Stimulated activated CD8-positive, alpha-beta memory T cell treated with anti-CD3 and anti-CD28 coated beads, Interleukin-15, amount 100 ng/mL, for 1 hour (primary cell): ENCODE data around the gene TADA2A.
"Not testable (repeated sequence)": the region's sequence is repeated elsewhere in the genome, so short reads cannot be mapped to it uniquely, and the experiment has no call there.

Experiments used
- DNase-seq: peaks from one replicate; pipeline ENCODE4 v3.0.0-alpha.2; 2020; ENCODE audit warnings: low read depth

TADA2A gene

GRCh38 chr17:37399265-37399803, 7.4 kb upstream of the TADA2A start:
- DNase-seq, result no peak

- DNase-seq, result no peak
Measured at GRCh38 chr17:37400505-37400904, 6.2 kb upstream of the TADA2A start.

GRCh38 chr17:37405522-37405921, 1.2 kb upstream of the TADA2A start:
- not testable (repeated sequence) for DNase-seq

GRCh38 chr17:37405955-37406634, 591 bp upstream of the TADA2A start:
- DNase-seq, result no peak

GRCh38 chr17:37408145-37408479, 1.4 kb downstream of the TADA2A start:
- DNase-seq, result not testable (repeated sequence)

GRCh38 chr17:37410357-37410756, 3.7 kb downstream of the TADA2A start:
- no peak for DNase-seq

- DNase-seq, result no peak
Measured at GRCh38 chr17:37413875-37414519, 7.3 kb downstream of the TADA2A start.

- DNase-seq, result no peak
Measured at GRCh38 chr17:37417852-37418251, 11.2 kb downstream of the TADA2A start.

GRCh38 chr17:37422971-37423625, 16.4 kb downstream of the TADA2A start:
- DNase-seq, result no peak

- no peak for DNase-seq
Measured at GRCh38 chr17:37425268-37425667, 18.6 kb downstream of the TADA2A start.

GRCh38 chr17:37429039-37429438, 22.4 kb downstream of the TADA2A start:
- DNase-seq, result no peak

- no peak for DNase-seq
Measured at GRCh38 chr17:37429453-37429852, 22.8 kb downstream of the TADA2A start.

- DNase-seq, result no peak
Measured at GRCh38 chr17:37430051-37430627, 23.5 kb downstream of the TADA2A start.

GRCh38 chr17:37432671-37433070, 26.0 kb downstream of the TADA2A start:
- DNase-seq, result no peak

- DNase-seq, result no peak
Measured at GRCh38 chr17:37438141-37438540, 31.5 kb downstream of the TADA2A start.

- DNase-seq, result no peak
Measured at GRCh38 chr17:37440424-37440823, 33.7 kb downstream of the TADA2A start.

GRCh38 chr17:37441369-37442014, 34.8 kb downstream of the TADA2A start:
- DNase-seq, result not testable (repeated sequence)

- no peak for DNase-seq
Measured at GRCh38 chr17:37446027-37446426, 39.3 kb downstream of the TADA2A start.

- DNase-seq, result no peak
Measured at GRCh38 chr17:37447641-37448040, 41.0 kb downstream of the TADA2A start.

- DNase-seq, result no peak
Measured at GRCh38 chr17:37450112-37450511, 43.4 kb downstream of the TADA2A start.

GRCh38 chr17:37457801-37458200, 51.1 kb downstream of the TADA2A start:
- DNase-seq, result not testable (repeated sequence)

- no peak for DNase-seq
Measured at GRCh38 chr17:37458805-37459204, 52.1 kb downstream of the TADA2A start.
